Measurements from ENCODE around the gene RASGRF1.

GRCh38 chr15:79078003-79078402 lies 12.6 kb downstream of the RASGRF1 start:
- TF ChIP-seq POLR2A (IDR thresholded peaks at IDR 0.05) (no peak), CTCF (IDR thresholded peaks at IDR 0.05) (no peak)
